Lower leg skin (tissue), 4 donors: Measurements from ENCODE around the gene FBXO31. TPM values are rescaled to one million over a fixed set of nuclear protein-coding genes. Genes with fewer than 3 reads are reported as not detected.

Experiments used
- DNase-seq, 2 donors: peaks; one replicate each; pipeline ENCODE4 v3.0.0-alpha.2; 2019; ENCODE audit warnings: low spot score in 2 of 2
- H3K4me3 ChIP-seq: fragments of 200-600 bp; sonication (generic); 2 replicates; pipeline ENCODE4 v1.5.1; 2017; ENCODE audit warnings: mild to moderate bottlenecking, low read depth; ENCODE audit not compliant: poor library complexity, severe bottlenecking
- POLR2A ChIP-seq, 2 donors: fragments of 450-650 bp; IDR thresholded peaks; one replicate each; pipeline ENCODE4 v1.6.1; 2016 to 2017; ENCODE audit warnings: antibody characterized with exemption in 2 of 2, mild to moderate bottlenecking in 1 of 2, moderate library complexity in 1 of 2
- WGBS, 2 donors: methylation state at CpG; one replicate each; pipeline ENCODE4 v1.1.5; 2018; 5-methylcytosine and 5-hydroxymethylcytosine counted together
- intact Hi-C: fragments of 100-400 bp; cut with DNase I; formaldehyde crosslinking; loops from one replicate; pipeline ENCODE4 v1.15.0; 2023; ENCODE audit warnings: low total_unique reads
- total RNA-seq, 4 donors: library from RNA; depleted of rRNA; stranded (reverse); fragments of >200 nt; gene quantifications; one replicate each; pipeline ENCODE4 v1.1.0, GENCODE V29; 2016
- TF ChIP-seq, protein P1 (sequence below), 3 donors: fragments of 450-650 bp; IDR thresholded peaks; one replicate each; pipeline ENCODE4 v1.5.1; 2016; ENCODE audit warnings: antibody characterized with exemption in 3 of 3, mild to moderate bottlenecking in 3 of 3, moderate library complexity in 2 of 3

FBXO31 gene
- total RNA-seq, 4 donors from 2014 or later = 64.3 to 127 (median 84.1) TPM

DNA sequence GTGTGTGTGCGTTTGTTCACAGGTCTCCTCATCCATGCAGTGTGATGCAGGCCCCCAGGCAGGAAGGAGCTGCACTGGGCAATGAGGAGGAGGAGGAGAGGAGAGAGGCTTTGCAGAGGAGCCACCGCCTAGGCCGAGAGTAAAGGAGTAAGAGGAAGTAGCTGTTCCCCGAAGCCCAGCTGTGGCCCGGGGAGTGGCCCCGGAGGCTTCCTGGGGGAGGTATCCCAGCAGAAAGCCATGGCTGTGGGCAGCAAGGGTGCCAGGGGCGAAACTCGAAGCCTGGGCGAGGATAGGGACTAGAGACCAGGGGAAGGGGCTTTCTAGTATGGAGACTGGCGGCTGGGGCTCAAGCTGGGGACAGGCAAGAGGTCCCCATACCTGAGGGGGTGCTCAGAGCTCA is 78.6 kb downstream of the FBXO31 start:
- no peak overlapping the region for H3K4me3 ChIP-seq
- intact Hi-C loops = no loop called here
- DNase-seq = peak in 1 of 2 donors; percentile 79
- WGBS, 2 donors = 62 to 78% methylated on average over 10 of the region's 10 CpGs
- TF ChIP-seq, protein P1, sequence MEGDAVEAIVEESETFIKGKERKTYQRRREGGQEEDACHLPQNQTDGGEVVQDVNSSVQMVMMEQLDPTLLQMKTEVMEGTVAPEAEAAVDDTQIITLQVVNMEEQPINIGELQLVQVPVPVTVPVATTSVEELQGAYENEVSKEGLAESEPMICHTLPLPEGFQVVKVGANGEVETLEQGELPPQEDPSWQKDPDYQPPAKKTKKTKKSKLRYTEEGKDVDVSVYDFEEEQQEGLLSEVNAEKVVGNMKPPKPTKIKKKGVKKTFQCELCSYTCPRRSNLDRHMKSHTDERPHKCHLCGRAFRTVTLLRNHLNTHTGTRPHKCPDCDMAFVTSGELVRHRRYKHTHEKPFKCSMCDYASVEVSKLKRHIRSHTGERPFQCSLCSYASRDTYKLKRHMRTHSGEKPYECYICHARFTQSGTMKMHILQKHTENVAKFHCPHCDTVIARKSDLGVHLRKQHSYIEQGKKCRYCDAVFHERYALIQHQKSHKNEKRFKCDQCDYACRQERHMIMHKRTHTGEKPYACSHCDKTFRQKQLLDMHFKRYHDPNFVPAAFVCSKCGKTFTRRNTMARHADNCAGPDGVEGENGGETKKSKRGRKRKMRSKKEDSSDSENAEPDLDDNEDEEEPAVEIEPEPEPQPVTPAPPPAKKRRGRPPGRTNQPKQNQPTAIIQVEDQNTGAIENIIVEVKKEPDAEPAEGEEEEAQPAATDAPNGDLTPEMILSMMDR (IDR thresholded peaks at IDR 0.05) = no peak
- TF ChIP-seq POLR2A (IDR thresholded peaks at IDR 0.05) = no peak

DNA sequence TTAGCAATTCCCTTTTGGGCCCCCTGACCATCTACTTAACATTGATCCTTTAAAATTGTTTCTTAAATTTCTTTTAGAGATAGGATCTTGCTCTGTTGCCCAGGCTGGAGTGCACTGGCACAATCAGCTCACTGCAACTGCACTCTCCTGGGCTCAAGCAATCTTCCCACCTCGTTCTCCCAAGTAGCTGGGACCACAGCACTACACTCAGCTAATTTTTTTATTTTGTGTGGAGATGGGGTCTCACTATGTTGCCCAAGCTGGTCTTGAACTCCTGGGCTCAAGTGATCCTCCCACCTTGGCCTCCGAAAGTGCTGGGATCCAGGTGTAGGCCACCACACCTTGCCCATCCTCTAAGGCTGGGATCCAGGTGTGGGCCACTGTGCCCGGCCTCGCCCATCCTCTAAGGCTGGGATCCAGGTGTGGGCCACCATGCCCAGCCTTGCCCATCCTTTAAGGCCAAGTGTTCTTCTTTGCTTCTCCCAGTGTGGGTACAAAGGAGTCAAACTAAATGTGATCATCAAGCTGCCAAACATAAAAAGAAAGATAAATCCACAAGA is 79.5 kb downstream of the FBXO31 start:
- no peak for TF ChIP-seq POLR2A (IDR thresholded peaks at IDR 0.05)
- TF ChIP-seq, protein P1 (IDR thresholded peaks at IDR 0.05) = no peak
- no peak for DNase-seq
- no peak overlapping the region for H3K4me3 ChIP-seq
- intact Hi-C loops = no loop called here
- 84 to 96% methylated on average over 4 of the region's 4 CpGs for WGBS, 2 donors

DNA sequence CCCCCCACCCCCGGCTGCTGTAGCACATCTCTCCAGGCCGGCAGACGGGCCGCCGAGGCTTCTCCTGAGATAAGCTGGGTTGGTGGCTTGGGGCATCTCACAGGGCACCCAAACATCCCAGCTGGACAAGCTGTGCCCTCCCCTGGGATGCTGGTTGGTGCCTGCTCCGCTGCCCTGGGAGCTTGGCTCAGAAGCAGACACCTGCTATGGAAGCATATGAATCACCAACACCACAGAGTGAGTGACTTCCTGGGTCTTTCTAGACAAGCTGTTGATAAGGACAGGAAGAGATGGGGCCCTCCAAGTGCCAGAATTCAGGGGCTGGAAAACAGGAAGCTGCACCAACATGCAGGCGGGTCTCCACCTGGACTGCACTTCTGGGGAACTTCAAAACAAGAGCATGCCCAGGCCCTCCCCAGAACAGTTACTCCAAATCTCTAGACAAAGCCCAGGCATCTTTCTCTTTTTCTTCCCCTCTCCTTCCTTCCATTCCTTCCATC is 80.1 kb downstream of the FBXO31 start:
- DNase-seq = no peak
- TF ChIP-seq, protein P1 (IDR thresholded peaks at IDR 0.05) = no peak
- no peak for TF ChIP-seq POLR2A (IDR thresholded peaks at IDR 0.05)
- 91 to 92% methylated on average over 2 to 5 of the region's 7 CpGs for WGBS, 2 donors

DNA sequence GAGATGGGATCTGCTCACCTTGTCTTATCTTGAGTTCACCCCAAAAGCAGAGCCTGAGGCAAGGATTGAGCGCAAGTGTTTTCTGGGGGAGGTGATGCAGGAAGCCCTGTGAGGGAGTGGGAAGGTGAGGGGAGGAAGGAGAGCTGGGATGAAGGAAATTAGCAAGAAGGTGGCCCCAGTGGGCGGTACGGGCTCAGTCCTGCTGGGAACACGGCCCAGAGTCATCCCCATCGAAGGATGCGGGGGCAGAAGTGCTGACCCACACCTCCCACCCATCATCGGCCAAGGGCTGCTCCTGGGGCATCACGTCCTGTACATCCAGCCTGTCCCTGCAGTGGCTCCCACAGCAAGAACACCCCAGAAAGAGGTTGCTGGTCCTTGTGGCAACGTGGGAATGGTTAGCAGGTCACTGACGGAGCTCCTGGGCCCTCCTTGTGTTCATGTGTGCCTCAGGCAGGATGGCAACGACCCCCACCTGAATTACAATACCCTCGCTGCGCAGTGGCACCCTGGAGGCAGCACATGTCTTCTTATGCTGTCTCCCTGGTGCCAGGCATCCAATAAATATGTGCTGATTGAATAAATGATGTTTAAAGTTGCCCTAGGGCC is 84.6 kb downstream of the FBXO31 start:
- WGBS, 2 donors = 83 to 88% methylated on average over 13 of the region's 13 CpGs
- no peak overlapping the region for H3K4me3 ChIP-seq
- no peak for DNase-seq
- TF ChIP-seq POLR2A (IDR thresholded peaks at IDR 0.05) = no peak
- TF ChIP-seq, protein P1 (IDR thresholded peaks at IDR 0.05) = no peak
- intact Hi-C loops = no loop called here

More for the DNA sequence above, 80.1 kb downstream of the FBXO31 start:
- H3K4me3 ChIP-seq = no peak overlapping the region
- intact Hi-C loops = no loop called here

DNA sequence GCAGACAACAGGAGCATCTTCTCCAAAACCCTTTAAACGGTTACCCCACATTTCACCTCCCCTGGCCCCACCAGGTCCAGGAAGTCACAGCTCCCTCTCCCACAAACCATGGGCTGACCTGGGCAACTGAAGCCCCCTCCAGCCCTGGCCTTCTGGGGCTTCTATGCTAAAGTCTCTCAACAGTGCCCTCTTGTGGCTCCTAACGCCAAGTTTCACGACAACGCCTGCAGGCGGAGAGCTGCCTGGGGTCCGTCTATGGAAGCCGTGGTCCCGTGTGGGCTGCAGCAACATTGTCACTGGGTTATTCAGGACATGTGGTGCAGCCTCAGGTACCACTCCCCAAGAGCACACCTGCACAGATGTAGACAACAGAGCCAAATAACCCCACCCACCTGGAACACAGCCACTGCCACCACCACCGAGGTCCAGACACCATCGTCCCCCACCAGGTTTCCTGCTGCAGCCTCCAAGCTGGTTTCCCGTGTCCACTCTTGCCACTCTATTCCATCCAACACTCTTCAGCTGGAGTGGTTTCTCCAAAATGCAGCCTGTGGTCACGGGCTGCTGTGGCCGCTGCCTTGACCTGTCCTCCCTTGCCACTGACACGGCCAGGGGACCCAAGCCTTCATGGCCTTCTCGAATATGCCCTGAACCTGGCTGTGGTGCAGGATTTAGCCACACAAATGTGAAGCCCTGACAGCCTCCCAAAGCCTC is 85.5 kb downstream of the FBXO31 start:
- H3K4me3 ChIP-seq = no peak overlapping the region
- TF ChIP-seq, protein P1 (IDR thresholded peaks at IDR 0.05) = no peak
- no peak for TF ChIP-seq POLR2A (IDR thresholded peaks at IDR 0.05)
- intact Hi-C loops = no loop called here
- 53 to 55% methylated on average over 15 of the region's 15 CpGs for WGBS, 2 donors
- no peak for DNase-seq
